Measurements from ENCODE around the gene MYLK.

- TF ChIP-seq EZH2 (IDR thresholded peaks at IDR 0.05) (no peak), POLR2AphosphoS5 (IDR thresholded peaks at IDR 0.05; ENCODE audit: borderline replicate concordance, low read depth, low read length) (no peak)
Observed at GRCh38 chr3:123613543-123613942, 270.6 kb downstream of the MYLK start.

All from SK-N-MC (cell line).